Stimulated activated CD4-positive, alpha-beta T cell treated with anti-CD3 and anti-CD28 coated beads, Interleukin-12 subunit alpha, Interleukin-12 subunit beta, amount 100 ng/mL, for 48 hours (primary cell): ENCODE measurements around the gene FARS2.
A peak's percentile ranks its signal among the peaks of the same experiment; 100 is the strongest.

ENCODE experiments used
- DNase-seq, 3 donors: peaks; one replicate each; pipeline ENCODE4 v3.0.0-alpha.2; 2020; ENCODE audit warnings: low read depth in 2 of 3, low spot score in 1 of 3

The FARS2 gene

GRCh38 chr6:5285081-5285480 lies 23.8 kb downstream of the FARS2 start:
- DNase-seq, result no peak

GRCh38 chr6:5285526-5285925 lies 24.2 kb downstream of the FARS2 start:
- no peak for DNase-seq

- DNase-seq, result no peak
Observed at GRCh38 chr6:5286780-5287179, 25.5 kb downstream of the FARS2 start.

GRCh38 chr6:5287205-5287965 lies 26.1 kb downstream of the FARS2 start:
- DNase-seq, result no peak

GRCh38 chr6:5287966-5288297 lies 26.6 kb downstream of the FARS2 start:
- no peak for DNase-seq

GRCh38 chr6:5290097-5290496 lies 28.8 kb downstream of the FARS2 start:
- DNase-seq, result no peak

- DNase-seq, result no peak
Observed at GRCh38 chr6:5290500-5290899, 29.2 kb downstream of the FARS2 start.

GRCh38 chr6:5292154-5292553 lies 30.8 kb downstream of the FARS2 start:
- no peak for DNase-seq

- DNase-seq, result no peak
Observed at GRCh38 chr6:5293692-5294091, 32.4 kb downstream of the FARS2 start.

GRCh38 chr6:5294392-5295211 lies 33.3 kb downstream of the FARS2 start:
- DNase-seq, result no peak

- no peak for DNase-seq
Observed at GRCh38 chr6:5295623-5296022, 34.3 kb downstream of the FARS2 start.

- DNase-seq, result no peak
Observed at GRCh38 chr6:5300206-5300764, 39.0 kb downstream of the FARS2 start.

- peak; percentile 35 to 58 (median 43) for DNase-seq
Observed at GRCh38 chr6:5302220-5302946, 41.1 kb downstream of the FARS2 start.

GRCh38 chr6:5302995-5303622 lies 41.8 kb downstream of the FARS2 start:
- peak; percentile 30 to 53 (median 38) for DNase-seq

GRCh38 chr6:5303682-5304081 lies 42.4 kb downstream of the FARS2 start:
- DNase-seq, result no peak

GRCh38 chr6:5305968-5306626 lies 44.8 kb downstream of the FARS2 start:
- DNase-seq, result no peak

GRCh38 chr6:5307058-5307457 lies 45.7 kb downstream of the FARS2 start:
- no peak for DNase-seq

GRCh38 chr6:5308066-5308465 lies 46.8 kb downstream of the FARS2 start:
- no peak for DNase-seq

- no peak for DNase-seq
Observed at GRCh38 chr6:5314191-5314865, 53.0 kb downstream of the FARS2 start.

GRCh38 chr6:5315881-5316280 lies 54.6 kb downstream of the FARS2 start:
- no peak for DNase-seq
